PC-3 (cell line): Measurements from ENCODE around the gene IL20RA. TPM values are rescaled to one million over a fixed set of nuclear protein-coding genes. Genes with fewer than 3 reads are reported as not detected.

ENCODE experiments used
- ATAC-seq: fragments of 200-7000 bp; cut with Tn5 transposase; 2 replicates; pipeline ENCODE4 v1.9.1; 2020; ENCODE audit warnings: mild to moderate bottlenecking, moderate library complexity
- BruUV-seq: library from RNA; stranded (reverse); fragments of 400-500 nt; replicated peaks from 2 replicates; lab custom pipeline; 2021; lab: Mats Ljungman, UMichigan
- CTCF ChIA-PET: fragments of 300-600 bp; sonication (Branson Sonifier 250); formaldehyde crosslinking; loops from one replicate; lab custom pipeline; 2022; ENCODE audit warnings: antibody characterized with exemption; lab: Charles Lee
- POLR2A ChIA-PET: fragments of 300-600 bp; sonication (Branson Sonifier 250); formaldehyde crosslinking; loops from one replicate; lab custom pipeline; 2022; ENCODE audit warnings: antibody characterized with exemption; ENCODE audit not compliant: unreplicated experiment; lab: Charles Lee
- DNase-seq: peaks from one replicate; pipeline ENCODE4 v3.0.0-alpha.2; 2015
- H2AFZ ChIP-seq: fragments of 300-600 bp; sonication (generic); 2 replicates; pipeline ENCODE4 v1.6.0; 2016; ENCODE audit warnings: antibody characterized with exemption, low read length
- H3F3A ChIP-seq: fragments of 300-600 bp; sonication (generic); one replicate; pipeline ENCODE4 v1.6.0; 2017; ENCODE audit warnings: antibody characterized with exemption, low read length, control low read depth, mild to moderate bottlenecking; ENCODE audit not compliant: unreplicated experiment
- H3K27ac ChIP-seq: fragments of 300-600 bp; sonication (generic); 2 replicates; pipeline ENCODE4 v1.5.1; 2016; ENCODE audit warnings: mild to moderate bottlenecking, low read length
- H3K27me3 ChIP-seq: fragments of 300-600 bp; sonication (generic); 2 replicates; pipeline ENCODE4 v1.6.1; 2016; ENCODE audit warnings: low read length, mixed read lengths
- H3K36me3 ChIP-seq: fragments of 300-600 bp; sonication (generic); 2 replicates; pipeline ENCODE4 v1.6.1; 2016; ENCODE audit warnings: low read depth, mixed run types, low read length, mixed read lengths
- H3K4me1 ChIP-seq: fragments of 300-600 bp; sonication (generic); 2 replicates; pipeline ENCODE4 v1.5.1; 2016; ENCODE audit warnings: low read length; ENCODE audit not compliant: insufficient read depth
- H3K4me2 ChIP-seq: fragments of 300-600 bp; sonication (generic); 2 replicates; pipeline ENCODE4 v1.6.0; 2016; ENCODE audit warnings: low read length
- H3K4me3 ChIP-seq: fragments of 300-600 bp; sonication (generic); 2 replicates; pipeline ENCODE4 v1.5.1; 2016; ENCODE audit warnings: mild to moderate bottlenecking, low read length, mixed read lengths
- H3K79me2 ChIP-seq: fragments of 300-600 bp; sonication (generic); 2 replicates; pipeline ENCODE4 v1.6.1; 2017; ENCODE audit warnings: low read length, mixed read lengths
- H3K9ac ChIP-seq: fragments of 300-600 bp; sonication (generic); 2 replicates; pipeline ENCODE4 v1.6.0; 2016; ENCODE audit warnings: mild to moderate bottlenecking, low read length
- H3K9me2 ChIP-seq: fragments of 300-600 bp; sonication (generic); replicated peaks from 2 replicates; pipeline ENCODE4 v1.6.1; 2016; ENCODE audit warnings: mixed run types, low read length, mixed read lengths
- H3K9me3 ChIP-seq: fragments of 300-600 bp; sonication (generic); 2 replicates; pipeline ENCODE4 v1.6.1; 2016; ENCODE audit warnings: low read length, mixed read lengths
- H4K20me1 ChIP-seq: fragments of 300-600 bp; sonication (generic); 2 replicates; pipeline ENCODE4 v1.6.1; 2016; ENCODE audit warnings: low read length, mixed read lengths
- EZH2 ChIP-seq: fragments of 300-600 bp; sonication (generic); IDR thresholded peaks from one replicate; pipeline ENCODE4 v1.6.1; 2017; ENCODE audit warnings: antibody characterized with exemption, mild to moderate bottlenecking, low read length; ENCODE audit not compliant: unreplicated experiment
- EZH2phosphoT487 ChIP-seq: fragments of 300-600 bp; sonication (generic); IDR thresholded peaks from 2 replicates; pipeline ENCODE4 v1.6.1; 2018; ENCODE audit warnings: mild to moderate bottlenecking, antibody characterized with exemption, low read length, borderline replicate concordance
- intact Hi-C: fragments of 100-400 bp; cut with micrococcal nuclease; formaldehyde crosslinking; loops from 2 replicates; pipeline ENCODE4 v1.9.0; 2023
- total RNA-seq: library from RNA; depleted of rRNA; stranded (reverse); fragments of >200 nt; gene quantifications from 2 replicates; pipeline ENCODE4 v1.2.3, GENCODE V29; 2014
- TF ChIP-seq, protein P1 (sequence below): fragments of 300-600 bp; sonication (generic); conservative IDR thresholded peaks from 2 replicates; pipeline ENCODE4 v1.5.1; 2017; ENCODE audit warnings: antibody characterized with exemption, low read depth, mild to moderate bottlenecking, low read length

Gene IL20RA
- total RNA-seq, 1 experiment from 2014 or later: 6.0 TPM

- ATAC-seq (no peak), DNase-seq (no peak)
- no peaks in the 10 kb centered on the region for H4K20me1 ChIP-seq
- no peaks in the 10 kb centered on the region for H3K27me3 ChIP-seq
- H3K4me3 ChIP-seq: no peak overlapping the region
- intact Hi-C loops: no loop called here
- 0 out of 2 replicates have a peak, but pooled peaks cover 3% of the 10 kb centered on the region for H3K9me2 ChIP-seq
- CTCF ChIA-PET: no interaction called here
- no TSS peak for BruUV-seq
- H3K4me2 ChIP-seq: no peak overlapping the region
- POLR2A ChIA-PET: no interaction called here
- no peaks in the 10 kb centered on the region for H3K9me3 ChIP-seq
- H2AFZ ChIP-seq: no peak overlapping the region
- no peak overlapping the region for H3K27ac ChIP-seq
- H3K9ac ChIP-seq: no peak overlapping the region
- TF ChIP-seq, protein P1, sequence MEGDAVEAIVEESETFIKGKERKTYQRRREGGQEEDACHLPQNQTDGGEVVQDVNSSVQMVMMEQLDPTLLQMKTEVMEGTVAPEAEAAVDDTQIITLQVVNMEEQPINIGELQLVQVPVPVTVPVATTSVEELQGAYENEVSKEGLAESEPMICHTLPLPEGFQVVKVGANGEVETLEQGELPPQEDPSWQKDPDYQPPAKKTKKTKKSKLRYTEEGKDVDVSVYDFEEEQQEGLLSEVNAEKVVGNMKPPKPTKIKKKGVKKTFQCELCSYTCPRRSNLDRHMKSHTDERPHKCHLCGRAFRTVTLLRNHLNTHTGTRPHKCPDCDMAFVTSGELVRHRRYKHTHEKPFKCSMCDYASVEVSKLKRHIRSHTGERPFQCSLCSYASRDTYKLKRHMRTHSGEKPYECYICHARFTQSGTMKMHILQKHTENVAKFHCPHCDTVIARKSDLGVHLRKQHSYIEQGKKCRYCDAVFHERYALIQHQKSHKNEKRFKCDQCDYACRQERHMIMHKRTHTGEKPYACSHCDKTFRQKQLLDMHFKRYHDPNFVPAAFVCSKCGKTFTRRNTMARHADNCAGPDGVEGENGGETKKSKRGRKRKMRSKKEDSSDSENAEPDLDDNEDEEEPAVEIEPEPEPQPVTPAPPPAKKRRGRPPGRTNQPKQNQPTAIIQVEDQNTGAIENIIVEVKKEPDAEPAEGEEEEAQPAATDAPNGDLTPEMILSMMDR: no peak
- TF ChIP-seq EZH2phosphoT487: no peak
- no peak for TF ChIP-seq EZH2
- no peaks in the 10 kb centered on the region for H3K79me2 ChIP-seq
- no peaks in the 10 kb centered on the region for H3F3A ChIP-seq
- H3K36me3 ChIP-seq: no peaks in the 10 kb centered on the region
- peaks cover 5% of the 10 kb centered on the region; the same call in 1 of the 2 replicates for H3K4me1 ChIP-seq
These were observed 8.0 kb downstream of the IL20RA start for GRCh38 chr6:137036566-137037300.

- peaks cover 13% of the 10 kb centered on the region for H3K4me1 ChIP-seq
- CTCF ChIA-PET: no interaction called here
- POLR2A ChIA-PET: no interaction called here
- no peak for TF ChIP-seq EZH2
- H3K9ac ChIP-seq: no peak overlapping the region
- H3F3A ChIP-seq: no peaks in the 10 kb centered on the region
- H3K27me3 ChIP-seq: no peaks in the 10 kb centered on the region
- intact Hi-C loops: no loop called here
- no TSS peak for BruUV-seq
- H3K9me3 ChIP-seq: no peaks in the 10 kb centered on the region
- H3K79me2 ChIP-seq: no peaks in the 10 kb centered on the region
- DNase-seq (peak; percentile 80), ATAC-seq (peak; percentile 76)
- H3K27ac ChIP-seq: peak overlapping the region; percentile 55
- H4K20me1 ChIP-seq: no peaks in the 10 kb centered on the region
- H3K4me3 ChIP-seq: no peak overlapping the region
- H3K9me2 ChIP-seq: no peaks in the 10 kb centered on the region
- H2AFZ ChIP-seq: no peak overlapping the region
- H3K36me3 ChIP-seq: no peaks in the 10 kb centered on the region
- no peak overlapping the region for H3K4me2 ChIP-seq
These were observed 10.9 kb downstream of the IL20RA start for GRCh38 chr6:137033828-137034227.

- Histone ChIP-seq H3K27ac (no peak overlapping the region), H3K79me2 (no peaks in the 10 kb centered on the region), H2AFZ (no peak overlapping the region), H3K36me3 (no peaks in the 10 kb centered on the region), H3K9ac (no peak overlapping the region), H3K27me3 (no peaks in the 10 kb centered on the region), H3F3A (peaks cover 2% of the 10 kb centered on the region), H3K4me2 (no peak overlapping the region), H3K9me2 (no peaks in the 10 kb centered on the region), H3K9me3 (no peaks in the 10 kb centered on the region), H4K20me1 (no peaks in the 10 kb centered on the region), H3K4me3 (no peak overlapping the region), H3K4me1 (peaks cover 35% of the 10 kb centered on the region)
- CTCF ChIA-PET: interaction anchor here (0.7 kb wide), 1 partner anchor 609 kb away, joined by 13 read pairs; no protein-coding TSS in a partner anchor
- DNase-seq (no peak), ATAC-seq (no peak)
- POLR2A ChIA-PET: no interaction called here
- no TSS peak for BruUV-seq
- TF ChIP-seq EZH2 (no peak), EZH2phosphoT487 (no peak)
- TF ChIP-seq, protein P1: no peak
- intact Hi-C loops: no loop called here
These were observed 13.6 kb downstream of the IL20RA start for GRCh38 chr6:137031122-137031521.
